HepG2 (cell line): ENCODE data around the gene VSTM4.

ENCODE experiments used
- CEBPB ChIP-seq: IDR thresholded peaks from 2 replicates; pipeline ENCODE4 v1.6.1; 2011; ENCODE audit warnings: low read depth, low read length, improper control_type of control experiment, borderline replicate concordance
- CTCF ChIP-seq: sonication (generic); formaldehyde crosslinking; IDR thresholded peaks from 2 replicates; pipeline ENCODE4 v1.5.0; 2020; ENCODE audit warnings: mild to moderate bottlenecking, missing genetic modification reagents, moderate library complexity
- EP300 ChIP-seq, 3 experiments: sonication (generic) in 1 of 3; formaldehyde crosslinking in 1 of 3; IDR thresholded peaks; 2 replicates each; pipeline versions ENCODE4 v1.5.1 to v1.6.1; 2011 to 2020; ENCODE audit warnings: low read depth in 2 of 3, low read length in 2 of 3, borderline replicate concordance in 1 of 3, improper control_type of control experiment in 1 of 3, mild to moderate bottlenecking in 1 of 3, missing genetic modification reagents in 1 of 3, moderate library complexity in 1 of 3
- MBNL3 ChIP-seq: fragments of 250-450 bp; sonication (Bioruptor Pico); conservative IDR thresholded peaks from 2 replicates; pipeline ENCODE4 v1.8.0; 2022; ENCODE audit warnings: mild to moderate bottlenecking, inconsistent platforms
- POLR2A ChIP-seq, 2 experiments: IDR thresholded peaks; 2 replicates each; pipeline ENCODE4 v1.6.1; 2011; ENCODE audit warnings: low read depth in 2 of 2, low read length in 2 of 2, mild to moderate bottlenecking in 1 of 2, moderate library complexity in 1 of 2; ENCODE audit not compliant: insufficient read depth in 1 of 2
- POLR2AphosphoS5 ChIP-seq: IDR thresholded peaks from 2 replicates; pipeline ENCODE4 v1.6.1; 2012; ENCODE audit warnings: low read depth, low read length
- SMAD3 ChIP-seq: sonication (generic); formaldehyde crosslinking; IDR thresholded peaks from 2 replicates; pipeline ENCODE4 v1.4.0; 2020; ENCODE audit warnings: missing genetic modification reagents
- SNRNP70 ChIP-seq: fragments of 200-400 bp; formaldehyde crosslinking; IDR thresholded peaks from 2 replicates; pipeline ENCODE4 v1.6.1; 2017; ENCODE audit warnings: mild to moderate bottlenecking, low read depth, low read length, moderate library complexity
- TCF7 ChIP-seq: sonication (generic); IDR thresholded peaks from 2 replicates; pipeline ENCODE4 v1.6.1; 2016; ENCODE audit warnings: antibody characterized with exemption, low read depth
- TF ChIP-seq, protein P1 (sequence below): sonication (generic); formaldehyde crosslinking; IDR thresholded peaks from 2 replicates; pipeline ENCODE4 v1.8.1; 2023; ENCODE audit warnings: missing genetic modification reagents, inconsistent platforms, borderline replicate concordance
- TF ChIP-seq, protein P2 (sequence below): sonication (generic); formaldehyde crosslinking; IDR thresholded peaks from 2 replicates; pipeline ENCODE4 v1.9.0; 2021; ENCODE audit warnings: missing genetic modification reagents, borderline replicate concordance
- TF ChIP-seq, protein P3 (sequence below): IDR thresholded peaks from 2 replicates; pipeline ENCODE4 v1.6.1; 2016; ENCODE audit warnings: low read depth, borderline replicate concordance

DNA sequence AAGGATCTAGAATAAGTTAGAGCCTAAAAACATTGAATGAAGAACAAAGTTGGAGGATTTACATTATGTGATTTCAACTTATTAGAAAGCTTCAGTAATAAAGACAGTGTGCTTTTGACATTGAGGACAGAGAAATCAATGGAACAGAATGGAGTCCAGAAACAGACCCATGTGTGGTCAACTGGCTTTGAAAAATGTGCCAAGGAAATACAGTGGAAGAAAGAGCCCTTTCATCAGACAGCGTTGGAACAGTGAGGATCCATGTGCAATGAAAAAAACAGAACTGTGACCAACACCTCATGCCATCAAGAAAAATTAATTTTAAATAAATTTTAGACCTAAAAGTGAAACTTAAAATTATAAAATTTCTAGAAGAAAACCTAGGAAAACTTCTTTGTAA lies 125.1 kb downstream of the VSTM4 start:
- TF ChIP-seq POLR2A (IDR thresholded peaks at IDR 0.05; ENCODE audit: insufficient read depth in 1 of 2, low read depth in 2 of 2, low read length in 2 of 2): no peak
- no peak for TF ChIP-seq EP300 (IDR thresholded peaks at IDR 0.05; ENCODE audit: low read depth in 2 of 2, low read length in 2 of 2)
- TF ChIP-seq EP300 (CRISPR knock-in tag; IDR thresholded peaks at IDR 0.05; ENCODE audit: borderline replicate concordance): no peak
- no peak for TF ChIP-seq CEBPB
- TF ChIP-seq CTCF (CRISPR knock-in tag): no peak
- no peak for TF ChIP-seq MBNL3
- TF ChIP-seq POLR2AphosphoS5: no peak
- TF ChIP-seq, protein P1, sequence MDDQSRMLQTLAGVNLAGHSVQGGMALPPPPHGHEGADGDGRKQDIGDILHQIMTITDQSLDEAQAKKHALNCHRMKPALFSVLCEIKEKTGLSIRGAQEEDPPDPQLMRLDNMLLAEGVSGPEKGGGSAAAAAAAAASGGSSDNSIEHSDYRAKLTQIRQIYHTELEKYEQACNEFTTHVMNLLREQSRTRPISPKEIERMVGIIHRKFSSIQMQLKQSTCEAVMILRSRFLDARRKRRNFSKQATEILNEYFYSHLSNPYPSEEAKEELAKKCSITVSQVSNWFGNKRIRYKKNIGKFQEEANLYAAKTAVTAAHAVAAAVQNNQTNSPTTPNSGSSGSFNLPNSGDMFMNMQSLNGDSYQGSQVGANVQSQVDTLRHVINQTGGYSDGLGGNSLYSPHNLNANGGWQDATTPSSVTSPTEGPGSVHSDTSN (CRISPR knock-in tag): no peak
- TF ChIP-seq SNRNP70: no peak
- TF ChIP-seq, protein P2, sequence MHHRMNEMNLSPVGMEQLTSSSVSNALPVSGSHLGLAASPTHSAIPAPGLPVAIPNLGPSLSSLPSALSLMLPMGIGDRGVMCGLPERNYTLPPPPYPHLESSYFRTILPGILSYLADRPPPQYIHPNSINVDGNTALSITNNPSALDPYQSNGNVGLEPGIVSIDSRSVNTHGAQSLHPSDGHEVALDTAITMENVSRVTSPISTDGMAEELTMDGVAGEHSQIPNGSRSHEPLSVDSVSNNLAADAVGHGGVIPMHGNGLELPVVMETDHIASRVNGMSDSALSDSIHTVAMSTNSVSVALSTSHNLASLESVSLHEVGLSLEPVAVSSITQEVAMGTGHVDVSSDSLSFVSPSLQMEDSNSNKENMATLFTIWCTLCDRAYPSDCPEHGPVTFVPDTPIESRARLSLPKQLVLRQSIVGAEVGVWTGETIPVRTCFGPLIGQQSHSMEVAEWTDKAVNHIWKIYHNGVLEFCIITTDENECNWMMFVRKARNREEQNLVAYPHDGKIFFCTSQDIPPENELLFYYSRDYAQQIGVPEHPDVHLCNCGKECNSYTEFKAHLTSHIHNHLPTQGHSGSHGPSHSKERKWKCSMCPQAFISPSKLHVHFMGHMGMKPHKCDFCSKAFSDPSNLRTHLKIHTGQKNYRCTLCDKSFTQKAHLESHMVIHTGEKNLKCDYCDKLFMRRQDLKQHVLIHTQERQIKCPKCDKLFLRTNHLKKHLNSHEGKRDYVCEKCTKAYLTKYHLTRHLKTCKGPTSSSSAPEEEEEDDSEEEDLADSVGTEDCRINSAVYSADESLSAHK (CRISPR knock-in tag): no peak
- TF ChIP-seq, protein P3, sequence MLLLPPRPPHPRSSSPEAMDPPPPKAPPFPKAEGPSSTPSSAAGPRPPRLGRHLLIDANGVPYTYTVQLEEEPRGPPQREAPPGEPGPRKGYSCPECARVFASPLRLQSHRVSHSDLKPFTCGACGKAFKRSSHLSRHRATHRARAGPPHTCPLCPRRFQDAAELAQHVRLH: no peak
- no peak for TF ChIP-seq SMAD3
- TF ChIP-seq TCF7: no peak
